DMS114 treated with DMSO at 0.1 percent for 48 hours (cell line): ENCODE results near the gene SELENOM.
"Not testable (repeated sequence)": the region's sequence is repeated elsewhere in the genome, so short reads cannot be mapped to it uniquely, and the experiment has no call there.

Experiments used
- DNase-seq: peaks from one replicate; lab custom pipeline; 2025; ENCODE audit not compliant: unreplicated experiment; lab: John Stamatoyannopoulos, UW

Gene SELENOM

DNA sequence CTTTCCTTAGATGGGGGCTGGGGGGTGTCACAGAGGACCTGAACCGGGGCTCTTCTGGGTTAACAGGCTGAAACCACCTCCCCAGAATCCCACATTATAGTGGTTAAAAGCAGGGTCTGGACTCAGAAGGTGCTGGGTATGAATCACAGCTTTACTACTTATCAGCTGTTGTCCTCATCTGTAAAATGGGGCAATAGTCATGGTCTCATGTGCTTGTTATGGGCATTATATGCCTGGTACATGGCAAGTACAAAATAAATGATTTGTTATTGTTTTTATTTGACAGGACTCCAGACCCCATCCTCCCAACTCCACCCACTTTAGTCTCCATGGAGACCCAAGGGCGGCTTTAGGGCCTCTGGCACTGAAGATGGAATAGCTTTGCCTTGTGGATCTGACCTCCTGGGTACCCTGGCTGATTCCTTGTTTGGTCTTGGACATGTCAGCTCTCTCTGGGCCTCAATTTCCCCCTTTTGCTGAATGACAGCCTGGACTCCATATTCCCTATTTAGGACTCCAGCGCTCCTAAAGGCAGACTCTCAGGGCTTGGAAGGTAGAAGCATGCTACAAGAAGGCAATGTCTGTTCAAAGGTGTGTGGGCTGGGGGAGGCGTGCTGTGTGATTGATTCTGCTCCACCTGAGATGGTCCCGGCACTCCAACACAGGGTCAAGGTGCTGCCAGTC is 27.1 kb downstream of the SELENOM start:
- no peak for DNase-seq

DNA sequence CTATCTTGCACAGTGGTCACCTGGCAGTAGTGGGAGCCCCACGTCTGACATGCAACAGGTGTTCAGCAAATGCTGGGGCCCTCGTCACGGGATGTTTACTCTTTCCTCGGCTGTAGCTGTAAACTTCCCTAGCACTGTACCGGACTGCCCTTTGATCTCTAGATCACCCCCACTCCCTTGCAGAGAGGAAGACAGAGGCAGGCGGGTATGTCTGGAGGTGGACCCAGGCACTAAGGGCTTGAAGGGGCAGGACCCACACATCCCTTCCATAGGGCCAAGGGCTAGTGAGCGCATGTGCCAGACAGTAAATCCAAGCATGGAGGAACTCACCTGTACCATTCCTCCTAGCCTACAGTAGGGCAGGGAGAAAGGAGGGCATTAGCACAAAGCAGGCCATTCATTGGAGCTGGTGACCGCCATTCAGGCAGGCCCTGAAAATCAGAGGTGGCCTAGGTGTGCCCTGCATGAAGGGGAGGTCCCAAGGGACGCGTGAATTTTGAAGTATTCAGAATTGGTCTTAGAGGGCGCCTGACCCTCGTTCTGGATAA is 28.2 kb downstream of the SELENOM start:
- DNase-seq, result no peak

DNA sequence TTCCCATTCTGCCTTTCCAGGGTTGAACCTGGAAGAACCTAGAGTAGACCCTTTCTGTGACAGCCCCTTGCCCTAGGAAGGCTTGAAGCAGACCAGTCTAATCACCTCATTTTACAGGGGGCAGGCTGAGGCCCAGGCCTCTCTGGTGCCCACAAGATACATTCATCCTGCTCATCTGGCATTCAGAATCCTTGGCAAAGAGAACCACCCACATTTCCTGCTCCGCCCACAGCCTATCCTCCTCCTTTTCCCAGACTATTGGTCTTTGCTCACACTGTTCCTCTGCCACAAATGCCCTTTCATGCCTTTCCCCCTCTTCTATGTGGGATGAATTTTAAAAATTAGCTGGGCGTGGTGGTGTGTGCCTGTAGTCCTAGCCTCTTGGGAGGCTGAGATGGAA is 29.0 kb downstream of the SELENOM start:
- not testable (repeated sequence) for DNase-seq

DNA sequence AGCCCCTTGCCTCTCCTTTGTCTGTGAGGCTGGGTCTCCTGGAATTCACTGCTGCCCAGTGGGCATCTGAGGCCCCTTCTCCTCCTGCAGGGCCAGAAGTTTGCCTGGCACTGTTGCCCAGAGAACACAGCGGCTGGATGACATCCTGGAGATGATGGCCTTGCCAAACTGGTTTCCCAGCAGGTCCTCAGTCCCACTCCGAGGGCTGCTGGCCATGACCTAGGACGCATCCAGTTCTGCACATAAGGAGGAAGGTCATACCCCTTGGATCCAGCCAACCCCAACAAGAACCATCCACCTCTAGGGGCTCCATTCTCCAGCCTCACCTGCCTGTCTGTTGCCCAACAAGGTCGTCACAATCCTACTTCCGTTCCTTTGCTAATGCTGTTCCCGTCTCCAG is 29.7 kb downstream of the SELENOM start:
- no peak for DNase-seq

DNA sequence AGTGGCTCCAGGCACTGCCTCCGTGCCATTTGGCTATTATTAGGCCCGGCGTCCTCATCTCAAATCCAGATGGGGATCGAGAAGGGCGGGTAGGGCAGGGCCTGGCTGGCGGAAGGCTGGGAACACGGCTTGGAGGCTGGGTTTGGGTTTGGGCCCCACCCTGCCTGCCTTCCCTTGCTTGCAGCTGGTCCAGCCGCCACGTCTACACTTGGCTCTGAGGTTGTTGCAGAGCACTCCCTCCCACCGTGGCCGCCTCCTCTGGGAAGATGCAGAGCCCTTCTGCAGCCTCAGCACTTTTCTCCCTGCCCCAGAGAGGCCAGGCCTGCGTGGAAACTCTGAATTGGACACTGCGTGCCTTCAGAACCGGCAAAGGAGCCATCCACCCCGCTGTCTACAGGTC is 31.4 kb downstream of the SELENOM start:
- DNase-seq, result no peak

DNA sequence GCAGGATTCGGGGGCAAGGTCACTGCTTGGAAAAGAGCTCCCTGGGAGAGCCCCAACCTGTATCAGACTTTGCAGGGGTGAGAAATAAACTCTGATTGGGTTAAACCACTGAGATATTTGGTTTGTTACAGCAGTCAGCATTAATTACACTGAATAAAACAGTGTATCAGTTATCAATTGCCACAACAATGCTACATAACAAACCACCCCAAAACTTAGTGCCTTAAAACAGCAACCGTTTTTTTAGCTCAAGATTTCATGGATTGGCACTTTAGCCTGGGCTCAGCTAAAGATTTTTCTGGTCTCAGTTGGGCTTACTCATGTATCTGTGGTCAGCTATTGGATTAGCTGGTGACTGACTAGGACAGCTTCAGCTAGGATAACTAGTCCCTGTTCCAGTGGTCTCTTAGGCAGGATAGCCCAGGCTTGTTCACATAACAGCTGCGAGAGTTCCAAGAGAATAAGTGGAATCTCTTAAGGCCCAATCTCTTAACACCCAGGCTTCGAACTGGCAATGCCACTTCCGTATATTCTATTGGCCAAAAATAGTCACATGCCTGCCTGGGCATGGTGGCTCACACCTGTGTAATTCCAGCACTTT is 33.7 kb downstream of the SELENOM start:
- not testable (repeated sequence) for DNase-seq

DNA sequence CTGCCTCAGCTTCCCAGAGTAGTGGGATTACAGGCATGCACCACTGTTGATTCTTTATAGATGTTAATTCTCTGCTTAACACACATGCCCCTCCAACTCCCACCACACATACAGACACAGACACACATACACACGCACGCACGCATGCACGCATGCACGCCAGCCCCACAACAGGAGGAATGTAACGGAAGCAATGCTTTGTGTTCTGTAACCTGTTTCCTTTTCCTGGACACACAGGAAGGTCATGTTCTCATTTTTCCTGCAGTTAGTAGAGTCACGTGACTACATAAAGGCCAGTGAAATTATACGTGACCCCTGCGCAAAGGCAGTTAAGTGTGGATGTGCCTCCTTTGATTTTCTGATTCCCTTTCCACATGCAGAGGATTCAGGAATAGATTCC is 34.2 kb downstream of the SELENOM start:
- DNase-seq, result not testable (repeated sequence)

DNA sequence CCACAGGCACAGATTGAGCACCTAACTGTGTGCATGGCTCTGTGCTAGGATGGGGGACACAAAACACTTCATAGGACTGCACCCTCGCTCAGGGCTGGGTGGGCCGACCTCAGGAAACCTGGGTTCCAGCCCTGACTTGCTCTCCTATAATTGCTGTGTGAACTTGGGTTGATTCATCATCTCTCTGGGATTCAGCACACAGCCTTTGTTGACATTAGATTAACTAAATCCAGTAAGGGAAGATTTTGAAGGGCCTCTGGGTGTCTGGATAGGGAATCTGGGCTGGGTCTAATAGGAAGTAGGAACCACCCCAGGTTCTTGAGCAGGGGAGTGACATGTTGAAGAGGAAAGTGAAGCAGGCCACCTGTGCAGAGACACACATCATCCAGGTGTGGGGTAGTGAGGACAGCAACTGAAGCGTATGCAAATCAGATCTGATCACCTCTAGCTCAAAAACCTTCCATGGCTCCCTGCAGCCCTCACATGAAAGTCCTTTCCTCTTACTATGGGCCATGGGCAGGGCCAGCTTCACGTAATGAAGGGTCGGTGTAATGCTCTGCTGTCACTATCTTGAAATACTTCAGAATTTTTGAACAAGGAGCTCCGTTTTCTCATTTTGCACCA is 37.6 kb downstream of the SELENOM start:
- DNase-seq, result not testable (repeated sequence)

DNA sequence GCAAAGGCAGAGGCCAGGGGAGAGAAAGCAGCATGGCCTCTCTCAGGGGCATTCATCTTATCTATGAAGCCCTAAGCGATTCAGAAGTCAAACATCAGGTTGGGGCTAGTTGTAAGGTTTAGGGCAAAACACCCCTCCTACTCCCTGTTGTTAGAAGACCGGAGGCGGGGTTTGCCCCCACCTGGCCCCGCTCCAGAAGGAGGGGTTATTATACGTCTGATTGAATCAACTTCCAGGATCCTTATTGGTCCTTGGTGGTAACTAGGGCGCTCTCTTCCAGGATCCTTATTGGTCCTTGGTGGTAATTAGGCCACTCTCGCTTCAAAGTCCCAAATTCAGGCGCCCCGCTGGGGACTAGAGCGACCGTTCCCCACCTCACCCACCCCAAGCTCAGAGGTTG is 38.4 kb downstream of the SELENOM start:
- no peak for DNase-seq

DNA sequence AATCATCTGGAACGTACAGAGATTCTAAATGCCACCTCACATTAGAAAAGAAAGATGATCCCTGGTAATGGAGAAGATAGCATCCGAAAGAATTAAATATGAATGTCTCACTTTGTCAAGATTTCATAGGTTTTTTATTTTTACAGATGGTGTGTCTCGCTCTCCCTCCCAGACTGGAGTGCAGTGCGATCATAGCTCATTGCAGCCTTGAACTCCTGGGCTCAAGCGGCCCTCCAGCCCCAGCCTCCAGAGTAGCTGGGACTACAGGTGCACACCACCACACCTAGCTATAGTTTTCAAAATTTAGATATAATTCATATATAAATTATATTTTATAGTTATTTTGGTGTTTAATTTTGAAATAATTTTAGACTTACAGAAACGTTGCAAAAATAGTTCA is 43.0 kb downstream of the SELENOM start:
- DNase-seq, result no peak

DNA sequence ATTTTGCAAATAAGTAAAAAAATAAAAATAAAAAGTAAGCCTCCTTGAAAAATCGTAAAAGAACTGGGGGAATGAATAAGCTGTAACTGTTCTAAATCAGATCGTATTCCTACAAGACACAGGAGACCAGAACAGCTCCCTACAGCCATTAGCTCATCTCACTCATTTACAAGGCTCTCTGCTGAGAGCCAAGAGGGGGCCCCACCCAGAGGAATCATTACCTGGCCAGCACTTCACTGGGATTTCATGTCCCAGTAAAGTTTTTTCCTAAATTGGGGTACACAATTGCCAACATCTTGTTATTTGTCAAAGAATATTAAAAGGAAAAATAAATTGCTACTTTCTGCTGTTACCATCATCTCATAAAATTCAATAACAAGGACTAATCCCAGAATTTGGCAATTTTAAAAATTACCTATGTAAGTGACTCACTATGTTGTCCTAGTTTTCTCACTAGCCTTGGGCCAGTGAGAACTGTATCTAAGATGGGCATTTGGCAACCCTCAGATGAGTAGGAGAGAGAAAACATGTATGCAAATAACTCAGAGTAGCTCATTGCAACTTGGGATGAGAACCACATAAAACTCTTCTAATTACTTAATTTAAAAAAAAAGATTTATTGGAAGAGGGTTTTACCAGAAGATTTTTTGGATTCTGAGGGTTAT is 44.7 kb downstream of the SELENOM start:
- DNase-seq, result no peak

DNA sequence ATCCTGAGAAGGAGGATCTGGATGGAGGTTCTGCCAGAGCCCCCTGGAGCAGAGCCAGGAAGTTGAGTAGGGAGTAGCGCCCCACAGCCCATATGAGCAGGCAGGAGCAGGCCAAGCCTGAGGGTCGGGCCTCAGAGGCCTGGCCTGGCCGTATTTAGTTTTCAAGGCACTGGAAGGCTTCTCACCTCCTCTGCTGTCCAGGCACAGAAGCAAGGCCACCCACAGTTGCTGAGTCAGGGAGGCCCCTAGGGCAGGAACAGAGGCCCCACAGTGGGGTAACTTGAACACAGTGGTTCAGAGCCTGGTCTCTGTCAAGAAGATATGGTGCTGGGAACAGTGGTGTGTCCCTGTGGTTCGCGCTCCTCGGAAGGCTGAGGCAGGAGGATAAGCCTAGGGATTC is 47.7 kb downstream of the SELENOM start:
- not testable (repeated sequence) for DNase-seq

DNA sequence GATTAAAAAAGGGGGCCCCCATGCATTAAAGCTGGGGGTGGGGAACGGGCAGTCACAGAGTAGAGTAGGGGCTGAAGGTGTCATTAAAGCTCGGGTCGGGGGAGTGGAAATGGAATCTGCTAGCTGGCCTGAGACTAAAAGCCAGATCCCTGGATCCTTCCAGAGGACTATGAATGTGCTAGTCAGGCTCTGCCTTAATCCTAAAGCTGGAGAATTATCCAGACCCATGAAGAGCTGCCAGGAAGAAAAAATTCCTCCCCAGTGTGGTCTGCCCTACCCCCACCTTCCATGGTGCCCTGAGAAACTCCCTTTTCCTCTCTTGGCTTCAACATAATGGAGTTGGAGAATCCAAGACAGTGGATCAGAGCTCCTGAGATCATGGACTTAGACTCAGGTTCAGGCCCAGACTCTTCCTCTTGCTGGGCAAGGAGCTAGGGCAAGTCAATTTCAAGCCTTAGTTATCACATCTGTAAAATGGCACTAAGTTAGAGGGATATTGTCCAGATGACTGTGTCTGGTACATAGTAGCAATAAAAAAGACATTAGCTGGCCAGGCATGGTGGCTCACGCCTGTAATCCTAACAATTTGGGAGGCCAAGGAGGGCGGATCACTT is 50.3 kb downstream of the SELENOM start:
- DNase-seq, result no peak

DNA sequence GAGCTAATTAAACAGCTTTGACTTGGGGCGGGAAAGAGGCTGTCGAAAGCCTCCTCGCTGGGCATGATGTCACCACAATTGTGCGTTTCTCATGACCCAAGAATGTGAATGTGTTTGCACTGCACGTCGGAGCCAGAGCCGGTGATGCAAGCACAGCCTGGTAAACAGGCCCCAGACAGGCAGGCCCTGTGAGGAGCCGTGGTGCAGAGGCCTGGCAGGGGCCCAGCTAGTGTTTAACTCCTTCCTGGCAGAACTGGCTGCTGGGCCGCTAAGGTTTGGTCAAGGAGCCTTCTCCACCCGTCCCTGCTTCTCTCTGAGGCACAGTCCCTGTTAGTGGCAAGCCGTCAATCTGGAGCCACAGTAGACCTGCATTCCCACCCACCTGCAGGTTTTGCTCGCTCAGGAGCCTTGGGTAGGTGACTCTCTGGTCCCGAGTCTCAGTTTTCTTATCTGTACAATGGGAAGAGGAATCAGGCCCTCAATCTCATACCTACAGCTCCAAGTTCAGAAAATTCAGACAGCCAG is 51.7 kb downstream of the SELENOM start:
- DNase-seq, result no peak

DNA sequence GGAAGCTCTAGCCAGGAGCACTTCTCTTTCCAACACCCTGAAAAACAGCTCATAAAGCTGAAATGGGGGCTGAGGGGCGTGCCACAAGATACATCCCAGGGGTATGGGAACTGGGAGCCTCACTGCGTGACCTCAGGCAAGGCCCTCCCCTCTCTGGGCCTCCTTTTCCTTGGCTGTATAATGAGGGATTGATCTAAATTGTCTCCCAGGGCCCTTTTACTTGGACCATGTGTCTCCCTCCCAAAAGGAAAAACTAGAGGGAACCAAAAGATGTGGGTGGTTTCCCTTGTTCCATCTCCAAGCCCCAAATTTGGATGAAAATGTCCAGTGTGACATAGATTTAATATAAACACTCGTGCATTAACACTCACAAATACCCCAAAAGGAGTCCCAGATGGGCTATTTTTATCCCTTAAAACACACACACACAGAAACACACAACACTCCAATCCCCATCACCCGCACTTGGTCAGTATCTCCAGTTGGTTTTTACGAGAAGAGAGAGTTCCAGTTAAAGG is 52.2 kb downstream of the SELENOM start:
- no peak for DNase-seq
